22Rv1 (cell line): ENCODE measurements around the gene STAT5A.

Source experiments
- CTCF ChIP-seq: fragments of 450-650 bp; IDR thresholded peaks from 2 replicates; pipeline ENCODE4 v1.5.1; 2017; ENCODE audit warnings: mild to moderate bottlenecking
- ZFX ChIP-seq: fragments of 450-650 bp; IDR thresholded peaks from 2 replicates; pipeline ENCODE4 v1.6.1; 2017; ENCODE audit warnings: antibody characterized with exemption, borderline replicate concordance

- TF ChIP-seq CTCF (no peak), ZFX (no peak)
Measured at GRCh38 chr17:42315402-42316156, 27.3 kb downstream of the STAT5A start.
